ENCODE results near the gene SKOR1. TPM values are rescaled to one million over a fixed set of nuclear protein-coding genes. Genes with fewer than 3 reads are reported as not detected.

Gene SKOR1
- total and polyA plus RNA-seq, 2 of the 13 experiments (the other 11 are each of a cell fraction or from before 2014, with no cell fraction given) = 0.09 to 0.11 TPM

GRCh38 chr15:67883234-67883773 is 58.0 kb downstream of the SKOR1 start:
- no peaks in the 10 kb centered on the region for H3K36me3 ChIP-seq (replicated peaks in 1 of 2; ENCODE audit: control insufficient read depth in 1 of 2, insufficient read depth in 2 of 2, low read length in 2 of 2)
- no peaks in the 10 kb centered on the region for H3K9me3 ChIP-seq (ENCODE audit: low read length)
- BruUV-seq (replicated peaks) = no TSS peak
- peaks cover 64% of the 10 kb centered on the region for H3K4me1 ChIP-seq (ENCODE audit: insufficient read depth, low read length)
- TF ChIP-seq ZNF432 (CRISPR knock-in tag; IDR thresholded peaks at IDR 0.05; ENCODE audit: borderline replicate concordance) (no peak), KLF9 (CRISPR knock-in tag; IDR thresholded peaks at IDR 0.05; ENCODE audit: low read depth) (no peak), PPARG (CRISPR knock-in tag; conservative IDR thresholded peaks at IDR 0.05) (no peak)
- ATAC-seq = no peak
- no peak overlapping the region for H2AFZ ChIP-seq (ENCODE audit: low read length)
- WGBS (ENCODE audit: low lambda C conversion rate) = 83% methylated on average over 9 of the region's 10 CpGs
- ChIA-PET POLR2A (interaction anchor here (0.9 to 3.2 kb wide), 4 partner anchors 20 to 78 kb away, joined by 3 to 24 read pairs (median 8); no protein-coding TSS in a partner anchor), CTCF (ENCODE audit: low intra/inter-chr PET ratio, low total read pairs) (no interaction called here)
- DNase-seq (ENCODE audit: low spot score) = no peak
- intact Hi-C loops (cut with micrococcal nuclease; ENCODE audit: unreplicated experiment) (loop anchor here (5.0 kb wide), 2 partner anchors 64 to 79 kb away; no protein-coding TSS in a partner anchor), in situ Hi-C loops (cut with HindIII; ENCODE audit: extremely low pct_ligation_motif_present, low pct_unique_long_range_greater_than_20kb) (no loop called here)
- H3K27me3 ChIP-seq (ENCODE audit: control insufficient read depth in 1 of 2, insufficient read depth in 2 of 2, low read length in 2 of 2) = no peaks in the 10 kb centered on the region
- H3K4me2 ChIP-seq (ENCODE audit: low read depth, low read length) = no peak overlapping the region
- H3K27ac ChIP-seq (ENCODE audit: extremely low read length, insufficient read depth, low read length) = peak overlapping the region; percentile 38
- H3K79me2 ChIP-seq (ENCODE audit: insufficient read depth, low read length) = no peaks in the 10 kb centered on the region
- no peak overlapping the region for H3K4me3 ChIP-seq (replicated peaks in 1 of 3; ENCODE audit: insufficient read depth in 1 of 3, low read depth in 2 of 3, low read length in 3 of 3)
- H4K20me1 ChIP-seq (ENCODE audit: insufficient read depth, low read length) = no peaks in the 10 kb centered on the region
- FAIRE-seq = no peak
- no peak overlapping the region for H3K9ac ChIP-seq (ENCODE audit: insufficient read depth, low read depth, low read length)

- H3K79me2 ChIP-seq (ENCODE audit: insufficient read depth, low read length) = no peaks in the 10 kb centered on the region
- CTCF ChIA-PET (ENCODE audit: low intra/inter-chr PET ratio, low total read pairs) = no interaction called here
- TF ChIP-seq ZNF773 (CRISPR knock-in tag; IDR thresholded peaks at IDR 0.05; ENCODE audit: borderline replicate concordance) = no peak
- no peak for TF ChIP-seq ZNF350 (CRISPR knock-in tag; IDR thresholded peaks at IDR 0.05; ENCODE audit: borderline replicate concordance, low read depth)
- TF ChIP-seq STAT6 (CRISPR knock-in tag; IDR thresholded peaks at IDR 0.05; ENCODE audit: borderline replicate concordance) = 0 out of 2 replicates have a peak, but pooled peaks have one; percentile 1
- no peak for TF ChIP-seq HOXA3 (CRISPR knock-in tag; IDR thresholded peaks at IDR 0.05)
- no peak for TF ChIP-seq PLRG1 (conservative IDR thresholded peaks at IDR 0.05)
- TF ChIP-seq MAF1 (CRISPR knock-in tag; IDR thresholded peaks at IDR 0.05; ENCODE audit: borderline replicate concordance) = no peak
- TF ChIP-seq ZKSCAN1 (IDR thresholded peaks at IDR 0.05; ENCODE audit: low read length) = 0 out of 2 replicates have a peak, but pooled peaks have one; percentile 1
- TF ChIP-seq TCF12 (IDR thresholded peaks at IDR 0.05) = no peak
- no peak for TF ChIP-seq TCF12 (CRISPR knock-in tag; IDR thresholded peaks at IDR 0.05)
- H3K4me3 ChIP-seq (replicated peaks in 1 of 3; ENCODE audit: insufficient read depth in 1 of 3, low read depth in 2 of 3, low read length in 3 of 3) = peak overlapping the region in 1 of 3 experiments; percentile 51; a peak in 1 of 6 replicates
- H3K4me1 ChIP-seq (ENCODE audit: insufficient read depth, low read length) = peaks cover 60% of the 10 kb centered on the region
- POLR2A ChIA-PET = interaction anchor here (0.9 to 3.2 kb wide), 5 partner anchors 21 to 78 kb away, joined by 3 to 24 read pairs (median 8); no protein-coding TSS in a partner anchor
- peak overlapping the region; percentile 83 for H3K4me2 ChIP-seq (ENCODE audit: low read depth, low read length)
- H2AFZ ChIP-seq (ENCODE audit: low read length) = peak overlapping the region; percentile 46
- peak overlapping the region; percentile 38 for H3K9ac ChIP-seq (ENCODE audit: insufficient read depth, low read depth, low read length)
- intact Hi-C loops (cut with micrococcal nuclease; ENCODE audit: unreplicated experiment) = loop anchor here (1.0 to 5.0 kb wide), 4 partner anchors 31 to 169 kb away; no protein-coding TSS in a partner anchor
- H3K9me3 ChIP-seq (ENCODE audit: low read length) = no peaks in the 10 kb centered on the region
- H4K20me1 ChIP-seq (ENCODE audit: insufficient read depth, low read length) = no peaks in the 10 kb centered on the region
- in situ Hi-C loops (cut with HindIII; ENCODE audit: extremely low pct_ligation_motif_present, low pct_unique_long_range_greater_than_20kb) = no loop called here
- no peak for FAIRE-seq
- peak overlapping the region; percentile 81 for H3K27ac ChIP-seq (ENCODE audit: extremely low read length, insufficient read depth, low read length)
- BruUV-seq (replicated peaks) = no TSS peak
- WGBS (ENCODE audit: low lambda C conversion rate) = 78% methylated on average over 6 of the region's 6 CpGs
- DNase-seq (ENCODE audit: low spot score) = no peak
- H3K27me3 ChIP-seq (ENCODE audit: control insufficient read depth in 1 of 2, insufficient read depth in 2 of 2, low read length in 2 of 2) = no peaks in the 10 kb centered on the region
- H3K36me3 ChIP-seq (replicated peaks in 1 of 2; ENCODE audit: control insufficient read depth in 1 of 2, insufficient read depth in 2 of 2, low read length in 2 of 2) = no peaks in the 10 kb centered on the region
- no peak for ATAC-seq
Measured at GRCh38 chr15:67884009-67884408, 58.7 kb downstream of the SKOR1 start.

All from HepG2 (cell line).